Measurements from ENCODE around the gene THUMPD1.

Gene THUMPD1

GRCh38 chr16:20741554-20742285 is at the start of gene THUMPD1:
THUMPD1 (minus strand) TSS chr16:20741818; CDS start chr16:20741739, 79 bp downstream.
- H3K4me3 ChIP-seq (ENCODE audit: low read length in 2 of 2): peak within 1 kb of the TSS; percentile 99
- peaks cover 8 to 16% of the 10 kb centered on the region in 2 donors for H3K36me3 ChIP-seq (ENCODE audit: control insufficient read depth in 2 of 2, insufficient read depth in 2 of 2, low read length in 2 of 2)
- peak within 1 kb of the TSS; percentile 96 to 98 for H3K9ac ChIP-seq (ENCODE audit: low read length in 2 of 2)
- H3K4me1 ChIP-seq (ENCODE audit: control insufficient read depth, insufficient read depth, low read length): peaks cover 12% of the 10 kb centered on the region
- H3K27ac ChIP-seq (ENCODE audit: low read length): peak within 1 kb of the TSS; percentile 97
- no peaks in the 10 kb centered on the region for H3K9me3 ChIP-seq (ENCODE audit: control insufficient read depth in 2 of 2, low read length in 2 of 2)
- no peaks in the 10 kb centered on the region for H3K27me3 ChIP-seq (ENCODE audit: control insufficient read depth in 1 of 2, insufficient read depth in 2 of 2, low read length in 2 of 2)

GRCh38 chr16:20789130-20789529 is 47.5 kb upstream of the THUMPD1 start:
- Histone ChIP-seq H3K9me3 (ENCODE audit: control insufficient read depth in 2 of 2, low read length in 2 of 2) (no peaks in the 10 kb centered on the region), H3K27ac (ENCODE audit: low read length) (no peak overlapping the region), H3K4me3 (ENCODE audit: low read length in 2 of 2) (no peak overlapping the region), H3K4me1 (ENCODE audit: control insufficient read depth, insufficient read depth, low read length) (no peaks in the 10 kb centered on the region), H3K27me3 (ENCODE audit: control insufficient read depth in 1 of 2, insufficient read depth in 2 of 2, low read length in 2 of 2) (no peaks in the 10 kb centered on the region), H3K9ac (ENCODE audit: low read length in 2 of 2) (no peak overlapping the region), H3K36me3 (ENCODE audit: control insufficient read depth in 2 of 2, insufficient read depth in 2 of 2, low read length in 2 of 2) (no peaks in the 10 kb centered on the region)

GRCh38 chr16:20784204-20784603 is 42.6 kb upstream of the THUMPD1 start:
- H3K27ac ChIP-seq (ENCODE audit: low read length): no peak overlapping the region
- no peaks in the 10 kb centered on the region for H3K4me1 ChIP-seq (ENCODE audit: control insufficient read depth, insufficient read depth, low read length)
- no peak overlapping the region for H3K4me3 ChIP-seq (ENCODE audit: low read length in 2 of 2)
- H3K9ac ChIP-seq (ENCODE audit: low read length in 2 of 2): no peak overlapping the region
- no peaks in the 10 kb centered on the region for H3K9me3 ChIP-seq (ENCODE audit: control insufficient read depth in 2 of 2, low read length in 2 of 2)
- no peaks in the 10 kb centered on the region for H3K27me3 ChIP-seq (ENCODE audit: control insufficient read depth in 1 of 2, insufficient read depth in 2 of 2, low read length in 2 of 2)
- no peaks in the 10 kb centered on the region for H3K36me3 ChIP-seq (ENCODE audit: control insufficient read depth in 2 of 2, insufficient read depth in 2 of 2, low read length in 2 of 2)

GRCh38 chr16:20782470-20782869 is 40.9 kb upstream of the THUMPD1 start:
- H3K27ac ChIP-seq (ENCODE audit: low read length): no peak overlapping the region
- no peak overlapping the region for H3K9ac ChIP-seq (ENCODE audit: low read length in 2 of 2)
- no peaks in the 10 kb centered on the region for H3K4me1 ChIP-seq (ENCODE audit: control insufficient read depth, insufficient read depth, low read length)
- no peaks in the 10 kb centered on the region for H3K9me3 ChIP-seq (ENCODE audit: control insufficient read depth in 2 of 2, low read length in 2 of 2)
- H3K27me3 ChIP-seq (ENCODE audit: control insufficient read depth in 1 of 2, insufficient read depth in 2 of 2, low read length in 2 of 2): no peaks in the 10 kb centered on the region
- H3K36me3 ChIP-seq (ENCODE audit: control insufficient read depth in 2 of 2, insufficient read depth in 2 of 2, low read length in 2 of 2): no peaks in the 10 kb centered on the region
- no peak overlapping the region for H3K4me3 ChIP-seq (ENCODE audit: low read length in 2 of 2)

- H3K4me3 ChIP-seq (ENCODE audit: low read length in 2 of 2): no peak overlapping the region
- H3K27me3 ChIP-seq (ENCODE audit: control insufficient read depth in 1 of 2, insufficient read depth in 2 of 2, low read length in 2 of 2): no peaks in the 10 kb centered on the region
- H3K9me3 ChIP-seq (ENCODE audit: control insufficient read depth in 2 of 2, low read length in 2 of 2): no peaks in the 10 kb centered on the region
- H3K9ac ChIP-seq (ENCODE audit: low read length in 2 of 2): no peak overlapping the region
- H3K4me1 ChIP-seq (ENCODE audit: control insufficient read depth, insufficient read depth, low read length): no peaks in the 10 kb centered on the region
- no peaks in the 10 kb centered on the region for H3K36me3 ChIP-seq (ENCODE audit: control insufficient read depth in 2 of 2, insufficient read depth in 2 of 2, low read length in 2 of 2)
- H3K27ac ChIP-seq (ENCODE audit: low read length): no peak overlapping the region
Measured at GRCh38 chr16:20781697-20782096, 40.1 kb upstream of the THUMPD1 start.

- H3K36me3 ChIP-seq (ENCODE audit: control insufficient read depth in 2 of 2, insufficient read depth in 2 of 2, low read length in 2 of 2): no peaks in the 10 kb centered on the region
- no peak overlapping the region for H3K27ac ChIP-seq (ENCODE audit: low read length)
Measured at GRCh38 chr16:20774703-20775362, 33.2 kb upstream of the THUMPD1 start.

GRCh38 chr16:20773679-20774078 is 32.1 kb upstream of the THUMPD1 start:
- Histone ChIP-seq H3K9me3 (ENCODE audit: control insufficient read depth in 2 of 2, low read length in 2 of 2) (no peaks in the 10 kb centered on the region), H3K9ac (ENCODE audit: low read length in 2 of 2) (no peak overlapping the region), H3K4me1 (ENCODE audit: control insufficient read depth, insufficient read depth, low read length) (no peaks in the 10 kb centered on the region), H3K27ac (ENCODE audit: low read length) (no peak overlapping the region), H3K27me3 (ENCODE audit: control insufficient read depth in 1 of 2, insufficient read depth in 2 of 2, low read length in 2 of 2) (no peaks in the 10 kb centered on the region), H3K36me3 (ENCODE audit: control insufficient read depth in 2 of 2, insufficient read depth in 2 of 2, low read length in 2 of 2) (no peaks in the 10 kb centered on the region), H3K4me3 (ENCODE audit: low read length in 2 of 2) (no peak overlapping the region)

More at GRCh38 chr16:20774703-20775362, 33.2 kb upstream of the THUMPD1 start:
- Histone ChIP-seq H3K9ac (ENCODE audit: low read length in 2 of 2) (no peak overlapping the region), H3K9me3 (ENCODE audit: control insufficient read depth in 2 of 2, low read length in 2 of 2) (no peaks in the 10 kb centered on the region), H3K27me3 (ENCODE audit: control insufficient read depth in 1 of 2, insufficient read depth in 2 of 2, low read length in 2 of 2) (no peaks in the 10 kb centered on the region), H3K4me3 (ENCODE audit: low read length in 2 of 2) (no peak overlapping the region), H3K4me1 (ENCODE audit: control insufficient read depth, insufficient read depth, low read length) (no peaks in the 10 kb centered on the region)

GRCh38 chr16:20768818-20769217 is 27.2 kb upstream of the THUMPD1 start:
- no peaks in the 10 kb centered on the region for H3K9me3 ChIP-seq (ENCODE audit: control insufficient read depth in 2 of 2, low read length in 2 of 2)
- H3K36me3 ChIP-seq (ENCODE audit: control insufficient read depth in 2 of 2, insufficient read depth in 2 of 2, low read length in 2 of 2): no peaks in the 10 kb centered on the region
- no peak overlapping the region for H3K27ac ChIP-seq (ENCODE audit: low read length)
- no peaks in the 10 kb centered on the region for H3K27me3 ChIP-seq (ENCODE audit: control insufficient read depth in 1 of 2, insufficient read depth in 2 of 2, low read length in 2 of 2)
- no peak overlapping the region for H3K4me3 ChIP-seq (ENCODE audit: low read length in 2 of 2)
- no peak overlapping the region for H3K9ac ChIP-seq (ENCODE audit: low read length in 2 of 2)
- no peaks in the 10 kb centered on the region for H3K4me1 ChIP-seq (ENCODE audit: control insufficient read depth, insufficient read depth, low read length)

- Histone ChIP-seq H3K9ac (ENCODE audit: low read length in 2 of 2) (no peak overlapping the region), H3K27ac (ENCODE audit: low read length) (no peak overlapping the region), H3K9me3 (ENCODE audit: control insufficient read depth in 2 of 2, low read length in 2 of 2) (no peaks in the 10 kb centered on the region), H3K36me3 (ENCODE audit: control insufficient read depth in 2 of 2, insufficient read depth in 2 of 2, low read length in 2 of 2) (no peaks in the 10 kb centered on the region), H3K4me3 (ENCODE audit: low read length in 2 of 2) (no peak overlapping the region), H3K27me3 (ENCODE audit: control insufficient read depth in 1 of 2, insufficient read depth in 2 of 2, low read length in 2 of 2) (no peaks in the 10 kb centered on the region), H3K4me1 (ENCODE audit: control insufficient read depth, insufficient read depth, low read length) (no peaks in the 10 kb centered on the region)
Measured at GRCh38 chr16:20768121-20768520, 26.5 kb upstream of the THUMPD1 start.

GRCh38 chr16:20767577-20767976 is 26.0 kb upstream of the THUMPD1 start:
- Histone ChIP-seq H3K4me3 (ENCODE audit: low read length in 2 of 2) (no peak overlapping the region), H3K9me3 (ENCODE audit: control insufficient read depth in 2 of 2, low read length in 2 of 2) (no peaks in the 10 kb centered on the region), H3K36me3 (ENCODE audit: control insufficient read depth in 2 of 2, insufficient read depth in 2 of 2, low read length in 2 of 2) (no peaks in the 10 kb centered on the region), H3K9ac (ENCODE audit: low read length in 2 of 2) (no peak overlapping the region), H3K27me3 (ENCODE audit: control insufficient read depth in 1 of 2, insufficient read depth in 2 of 2, low read length in 2 of 2) (no peaks in the 10 kb centered on the region), H3K4me1 (ENCODE audit: control insufficient read depth, insufficient read depth, low read length) (no peaks in the 10 kb centered on the region), H3K27ac (ENCODE audit: low read length) (no peak overlapping the region)

- no peak overlapping the region for H3K4me3 ChIP-seq (ENCODE audit: low read length in 2 of 2)
- no peaks in the 10 kb centered on the region for H3K36me3 ChIP-seq (ENCODE audit: control insufficient read depth in 2 of 2, insufficient read depth in 2 of 2, low read length in 2 of 2)
- H3K9me3 ChIP-seq (ENCODE audit: control insufficient read depth in 2 of 2, low read length in 2 of 2): no peaks in the 10 kb centered on the region
- H3K9ac ChIP-seq (ENCODE audit: low read length in 2 of 2): no peak overlapping the region
- H3K27ac ChIP-seq (ENCODE audit: low read length): no peak overlapping the region
- H3K4me1 ChIP-seq (ENCODE audit: control insufficient read depth, insufficient read depth, low read length): no peaks in the 10 kb centered on the region
- no peaks in the 10 kb centered on the region for H3K27me3 ChIP-seq (ENCODE audit: control insufficient read depth in 1 of 2, insufficient read depth in 2 of 2, low read length in 2 of 2)
Measured at GRCh38 chr16:20766294-20766693, 24.7 kb upstream of the THUMPD1 start.
